IPS-11a (cell line): Measurements from ENCODE around the gene TARP.

ENCODE experiments used
- H3K4me3 ChIP-seq: one replicate; pipeline ENCODE4 v1.5.1; 2013; ENCODE audit warnings: low read depth, low read length, control low read depth

TARP gene

DNA sequence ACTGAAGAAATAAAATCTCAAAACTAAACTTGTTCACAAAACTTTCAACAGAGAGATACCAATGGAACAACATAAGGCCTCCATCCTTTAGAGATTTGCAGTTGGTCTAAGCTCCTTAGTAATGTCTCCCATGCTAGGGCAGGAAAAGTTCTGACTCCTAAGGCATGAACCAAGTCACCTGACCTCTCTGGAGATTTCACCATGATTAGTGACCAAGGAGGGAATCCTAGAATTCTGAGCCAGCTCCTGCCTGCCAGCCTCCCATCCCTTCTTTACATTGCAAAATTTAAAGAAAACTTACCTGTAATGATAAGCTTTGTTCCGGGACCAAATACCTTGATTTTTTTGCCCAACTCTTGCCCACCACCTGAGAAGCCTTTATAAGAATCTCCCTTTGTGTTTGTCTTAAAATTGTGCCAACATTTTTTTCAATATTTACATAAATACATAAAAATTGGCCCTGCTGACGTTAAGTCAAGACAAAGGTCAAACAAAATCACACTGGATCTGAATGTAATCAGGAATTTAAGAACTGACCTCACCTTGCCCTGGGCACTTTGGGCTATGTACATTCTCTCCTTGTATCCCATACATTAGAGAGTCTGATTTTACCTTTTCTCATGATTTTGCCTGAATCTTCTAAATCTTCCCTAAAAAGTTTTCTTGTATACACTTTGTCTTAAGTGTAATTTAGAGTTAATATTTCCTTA is at the start of gene TARP:
TSS of gene TARP (minus strand) at position 351 of the 710 bp plus-strand sequence.
- H3K4me3 ChIP-seq: no peak within 1 kb of the TSS

- H3K4me3 ChIP-seq: no peak overlapping the region
Observed at GRCh38 chr7:38323156-38323555, 49.7 kb upstream of the TARP start.

DNA sequence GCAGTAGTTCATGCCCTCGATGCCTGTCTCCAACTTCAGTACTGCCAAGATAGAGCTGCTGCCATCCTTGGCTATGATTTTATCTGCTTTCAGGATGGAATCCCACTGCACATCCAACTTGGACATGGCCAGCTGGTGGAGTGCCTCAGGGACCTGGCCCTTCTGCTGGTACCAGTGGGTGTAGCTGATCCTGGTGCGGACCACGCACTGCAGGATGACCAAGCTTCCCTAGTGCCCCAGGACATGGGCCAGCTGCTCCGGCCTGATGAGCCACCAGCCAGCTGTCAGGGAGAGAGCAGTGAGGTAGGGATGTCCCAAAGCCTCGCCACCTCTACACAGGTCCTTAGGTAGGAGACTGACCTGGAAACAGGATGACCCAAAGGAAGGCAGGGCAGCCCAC is 49.0 kb upstream of the TARP start:
- no peak overlapping the region for H3K4me3 ChIP-seq

GRCh38 chr7:38321967-38322366 is 48.5 kb upstream of the TARP start:
- no peak overlapping the region for H3K4me3 ChIP-seq

GRCh38 chr7:38321515-38321944 is 48.1 kb upstream of the TARP start:
- no peak overlapping the region for H3K4me3 ChIP-seq

DNA sequence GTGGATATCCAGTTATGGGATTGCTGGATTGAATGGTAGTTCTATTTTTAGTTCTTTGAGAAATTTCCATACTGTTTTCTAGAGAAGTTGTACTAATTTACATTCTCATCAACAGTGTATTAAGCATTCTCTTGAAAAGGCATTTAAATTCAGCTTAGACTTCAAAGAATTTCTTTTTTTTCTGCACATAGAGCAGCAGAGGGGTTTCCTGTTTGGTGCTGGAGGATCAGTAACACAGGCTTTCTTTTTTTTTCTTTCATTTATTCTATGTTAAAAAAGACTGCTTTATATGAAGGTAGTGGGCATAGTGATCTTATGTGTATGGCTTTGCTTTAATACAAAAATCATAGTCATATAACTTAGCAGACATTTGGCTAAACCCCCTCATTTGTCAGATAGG is 47.6 kb upstream of the TARP start:
- H3K4me3 ChIP-seq: no peak overlapping the region

DNA sequence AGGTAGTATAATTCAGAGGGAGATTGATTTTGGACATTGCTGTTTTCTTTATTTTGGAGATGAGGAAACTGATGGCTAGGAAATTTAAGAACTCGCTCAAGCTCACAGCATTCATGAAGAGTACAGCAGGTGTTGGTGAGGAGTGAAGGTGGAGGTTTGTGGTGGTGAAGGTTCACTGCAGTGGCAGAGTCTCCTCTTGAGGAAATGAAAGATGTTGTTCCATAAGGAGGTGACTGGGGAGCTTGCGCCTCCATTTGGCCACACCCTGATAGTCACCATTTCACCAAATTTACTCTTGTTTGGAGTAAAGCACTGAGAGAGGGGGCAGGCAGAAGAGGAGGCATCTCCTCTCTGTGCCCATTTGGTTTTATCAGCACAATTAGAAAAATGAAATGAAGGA is 46.4 kb upstream of the TARP start:
- H3K4me3 ChIP-seq: no peak overlapping the region

GRCh38 chr7:38318803-38319416 is 45.5 kb upstream of the TARP start:
- H3K4me3 ChIP-seq: no peak overlapping the region

GRCh38 chr7:38318241-38318640 is 44.8 kb upstream of the TARP start:
- H3K4me3 ChIP-seq: no peak overlapping the region

DNA sequence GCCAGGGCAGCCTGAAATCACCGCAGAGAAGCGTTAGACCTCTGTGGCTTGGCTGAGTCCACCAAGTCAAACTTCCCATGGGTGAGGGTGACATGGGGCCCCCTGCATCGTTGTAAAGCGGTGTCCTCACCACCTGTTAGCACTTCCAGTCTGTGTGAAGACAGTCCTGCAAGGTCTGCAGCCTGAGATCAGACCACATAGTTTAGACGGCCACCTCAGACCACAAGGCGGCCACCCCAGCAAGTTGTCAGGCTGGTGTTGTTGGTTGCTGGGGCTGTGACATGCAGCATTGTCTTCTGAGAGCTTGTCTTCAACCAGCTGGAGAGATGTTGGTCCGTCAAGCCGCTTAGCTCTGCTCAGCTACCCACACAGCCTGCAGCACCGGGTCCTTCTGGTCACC is 44.1 kb upstream of the TARP start:
- no peak overlapping the region for H3K4me3 ChIP-seq

DNA sequence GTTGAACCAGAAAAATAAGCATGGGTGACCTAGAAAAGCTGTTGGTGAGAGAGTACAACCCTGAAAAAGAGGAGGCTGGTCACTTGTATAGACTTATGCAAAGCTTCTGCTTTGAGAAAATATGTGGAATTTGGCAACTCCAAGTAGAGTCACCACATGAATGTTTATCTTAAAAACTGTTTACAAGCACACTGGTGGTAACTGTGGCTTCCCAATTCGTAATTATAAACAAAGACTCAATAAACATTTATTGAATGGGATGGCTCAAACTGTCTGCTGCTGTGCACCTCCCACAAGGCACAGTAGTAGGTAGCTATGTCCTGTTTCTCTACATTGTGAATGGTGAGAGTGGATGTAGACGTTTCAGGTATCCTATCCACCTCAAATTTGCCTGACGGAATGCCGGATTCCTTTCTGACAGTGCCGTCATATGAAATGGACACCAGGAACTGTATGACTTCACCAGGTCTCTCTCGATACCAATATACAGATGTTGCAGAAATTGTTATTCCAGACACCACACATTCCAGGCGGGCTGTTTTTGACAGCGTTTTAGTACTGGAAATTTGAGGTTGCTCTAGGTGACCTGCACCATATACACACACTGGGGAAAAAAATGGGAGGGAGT is 43.4 kb upstream of the TARP start:
- H3K4me3 ChIP-seq: no peak overlapping the region

- H3K4me3 ChIP-seq: no peak overlapping the region
Observed at GRCh38 chr7:38315410-38315809, 42.0 kb upstream of the TARP start.

- no peak overlapping the region for H3K4me3 ChIP-seq
Observed at GRCh38 chr7:38312821-38313220, 39.4 kb upstream of the TARP start.

DNA sequence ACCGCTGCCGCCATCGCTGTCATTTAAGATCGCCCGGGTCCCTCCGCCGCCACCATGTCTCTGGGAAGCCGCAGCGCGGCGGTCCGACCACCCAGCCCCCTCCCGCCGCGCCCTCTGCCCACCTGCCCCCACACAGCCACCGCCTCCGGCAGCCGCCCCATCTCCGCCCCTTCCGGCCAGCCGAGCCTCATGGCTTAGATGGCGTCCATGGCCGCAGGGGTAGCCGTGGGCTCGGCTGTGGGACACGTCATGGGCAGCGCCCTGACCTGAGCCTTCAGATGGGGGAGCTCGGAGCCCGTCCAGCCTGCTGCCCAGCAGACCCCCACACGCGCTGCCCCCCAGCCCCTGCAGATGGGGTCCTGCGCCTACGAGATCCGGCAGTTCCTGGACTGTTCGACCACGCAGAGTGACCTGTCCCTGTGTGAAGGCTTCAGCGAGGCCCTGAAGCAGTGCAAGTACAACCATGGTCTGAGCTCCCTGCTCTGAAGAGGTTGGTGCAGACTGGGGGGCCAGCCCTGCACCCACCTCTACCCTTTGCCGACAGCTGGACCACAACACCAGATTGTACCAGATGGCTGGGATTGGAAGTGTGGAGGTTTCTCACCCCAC is 38.0 kb upstream of the TARP start:
- H3K4me3 ChIP-seq: no peak overlapping the region

DNA sequence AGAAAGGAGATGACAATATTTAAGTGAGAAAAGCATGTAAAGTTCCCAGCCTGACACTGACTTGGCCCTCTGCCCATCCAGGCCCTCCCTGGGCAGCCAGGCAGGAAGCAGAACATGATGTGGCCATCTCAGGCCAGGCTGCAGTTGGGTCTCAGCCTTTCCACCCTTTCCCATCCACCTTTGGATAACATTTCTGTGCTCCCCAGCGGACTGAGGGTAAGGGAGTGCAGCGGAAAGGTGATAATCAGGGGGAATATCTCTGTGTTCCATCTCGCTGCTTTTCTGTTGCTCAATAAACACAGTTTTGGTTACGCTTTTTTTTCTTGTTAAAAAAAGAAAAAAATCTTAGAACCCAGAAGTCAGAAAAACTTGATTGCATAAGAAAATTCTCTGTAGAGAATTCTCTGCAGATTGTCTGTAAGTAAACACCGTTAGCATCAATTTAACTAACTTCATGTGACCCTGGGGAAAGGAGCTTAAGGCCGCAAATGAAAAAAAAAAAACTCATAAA is 37.2 kb upstream of the TARP start:
- H3K4me3 ChIP-seq: no peak overlapping the region

DNA sequence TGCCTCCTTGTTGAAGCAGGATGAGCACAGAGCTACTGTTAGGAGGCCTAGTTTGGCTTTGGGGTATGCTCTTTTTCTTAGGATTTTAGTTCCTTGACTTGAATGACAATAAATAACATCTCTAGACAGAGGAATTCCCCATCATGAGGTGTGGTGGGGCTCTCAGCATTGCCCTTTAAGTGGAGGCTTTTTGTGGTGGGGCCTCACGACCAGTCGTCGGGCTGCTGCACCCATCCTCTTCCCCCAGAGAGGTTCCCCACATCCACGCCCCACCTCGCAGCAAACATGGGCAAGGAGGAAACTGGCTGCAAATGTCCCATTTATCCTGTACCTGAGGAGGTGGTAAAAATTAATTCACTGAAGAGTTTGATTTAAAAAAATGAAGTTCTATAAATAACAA is 36.1 kb upstream of the TARP start:
- no peak overlapping the region for H3K4me3 ChIP-seq

DNA sequence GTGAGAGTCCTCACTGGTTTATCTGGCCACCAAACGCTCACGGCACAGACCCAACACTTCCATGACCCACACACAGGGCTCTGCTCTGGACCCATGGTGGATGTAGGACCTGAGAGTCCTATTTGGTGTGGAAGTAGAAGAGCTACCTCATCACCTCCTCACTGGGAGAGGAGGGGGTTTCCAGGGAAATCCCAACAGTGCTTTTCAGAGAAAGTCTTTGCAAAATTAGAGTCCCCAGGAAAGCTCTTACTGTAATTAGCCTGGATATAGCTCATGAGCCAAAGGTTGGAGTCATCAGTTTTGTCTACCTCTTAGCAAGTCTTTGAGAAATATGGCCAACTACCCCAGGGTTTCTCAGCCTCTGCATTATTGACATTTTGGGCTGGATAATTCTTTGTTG is 34.7 kb upstream of the TARP start:
- no peak overlapping the region for H3K4me3 ChIP-seq

GRCh38 chr7:38307640-38308039 is 34.2 kb upstream of the TARP start:
- no peak overlapping the region for H3K4me3 ChIP-seq

DNA sequence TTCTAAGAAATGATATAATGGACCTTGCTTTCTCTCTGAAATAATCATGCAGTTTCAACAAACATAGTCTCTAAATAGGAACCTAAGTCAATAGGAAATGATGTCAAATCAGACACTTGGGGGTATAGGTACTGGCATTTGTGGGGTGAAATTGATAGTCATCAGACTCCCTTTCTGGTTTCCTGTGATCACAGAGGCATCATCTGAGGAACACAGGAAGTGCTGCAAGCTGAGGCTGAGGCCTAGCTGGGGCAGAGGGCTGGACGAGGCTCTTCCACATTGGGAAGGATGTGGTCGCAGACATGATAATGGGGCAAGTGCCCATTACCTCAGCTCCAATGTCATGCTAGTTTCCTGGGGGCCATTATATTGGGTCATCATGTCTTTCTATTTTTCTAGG is 33.5 kb upstream of the TARP start:
- no peak overlapping the region for H3K4me3 ChIP-seq

DNA sequence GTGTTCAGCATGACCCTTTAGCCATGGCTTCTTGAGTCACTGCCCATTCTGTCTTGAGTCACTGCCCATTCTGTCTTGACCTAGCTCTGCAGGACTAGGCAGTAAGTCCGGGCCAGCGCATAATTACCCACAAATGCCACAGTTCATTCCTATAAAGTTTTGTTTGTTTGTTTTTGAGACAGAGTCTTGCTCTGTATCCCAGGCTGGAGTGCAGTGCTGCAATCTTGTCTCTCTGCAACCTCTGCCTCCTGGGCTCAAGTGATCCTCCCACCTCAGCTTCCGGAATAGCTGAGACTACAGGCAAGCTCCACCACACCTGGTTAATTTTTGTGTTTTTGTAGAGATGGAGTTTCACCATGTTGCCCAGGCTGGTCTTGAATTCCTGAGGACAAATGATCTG is 32.7 kb upstream of the TARP start:
- no peak overlapping the region for H3K4me3 ChIP-seq

DNA sequence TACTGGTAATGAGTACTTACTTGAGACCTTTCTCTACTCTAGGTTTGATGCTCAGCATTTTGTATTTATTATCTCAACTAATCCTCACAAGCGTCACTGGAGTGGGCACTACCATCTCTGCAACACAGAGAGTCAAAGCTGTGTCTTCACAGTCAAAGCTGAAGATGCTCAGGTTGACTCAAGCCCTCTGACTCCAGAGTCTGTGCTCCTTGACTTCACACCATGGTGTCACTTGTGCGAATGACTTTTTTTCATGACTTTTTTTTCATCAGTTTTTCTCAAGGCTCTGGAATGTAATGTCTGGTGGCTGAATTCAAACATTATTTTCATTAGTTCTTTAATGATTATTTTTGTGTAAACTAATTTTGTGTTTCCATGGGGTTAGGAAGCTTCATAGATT is 30.4 kb upstream of the TARP start:
- no peak overlapping the region for H3K4me3 ChIP-seq

- H3K4me3 ChIP-seq: no peak overlapping the region
Observed at GRCh38 chr7:38300175-38300574, 26.7 kb upstream of the TARP start.
